ENCODE data around the gene ELP2.
"Not testable (repeated sequence)": the region's sequence is repeated elsewhere in the genome, so short reads cannot be mapped to it uniquely, and the experiment has no call there.

Gene ELP2, protein sequence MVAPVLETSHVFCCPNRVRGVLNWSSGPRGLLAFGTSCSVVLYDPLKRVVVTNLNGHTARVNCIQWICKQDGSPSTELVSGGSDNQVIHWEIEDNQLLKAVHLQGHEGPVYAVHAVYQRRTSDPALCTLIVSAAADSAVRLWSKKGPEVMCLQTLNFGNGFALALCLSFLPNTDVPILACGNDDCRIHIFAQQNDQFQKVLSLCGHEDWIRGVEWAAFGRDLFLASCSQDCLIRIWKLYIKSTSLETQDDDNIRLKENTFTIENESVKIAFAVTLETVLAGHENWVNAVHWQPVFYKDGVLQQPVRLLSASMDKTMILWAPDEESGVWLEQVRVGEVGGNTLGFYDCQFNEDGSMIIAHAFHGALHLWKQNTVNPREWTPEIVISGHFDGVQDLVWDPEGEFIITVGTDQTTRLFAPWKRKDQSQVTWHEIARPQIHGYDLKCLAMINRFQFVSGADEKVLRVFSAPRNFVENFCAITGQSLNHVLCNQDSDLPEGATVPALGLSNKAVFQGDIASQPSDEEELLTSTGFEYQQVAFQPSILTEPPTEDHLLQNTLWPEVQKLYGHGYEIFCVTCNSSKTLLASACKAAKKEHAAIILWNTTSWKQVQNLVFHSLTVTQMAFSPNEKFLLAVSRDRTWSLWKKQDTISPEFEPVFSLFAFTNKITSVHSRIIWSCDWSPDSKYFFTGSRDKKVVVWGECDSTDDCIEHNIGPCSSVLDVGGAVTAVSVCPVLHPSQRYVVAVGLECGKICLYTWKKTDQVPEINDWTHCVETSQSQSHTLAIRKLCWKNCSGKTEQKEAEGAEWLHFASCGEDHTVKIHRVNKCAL

DNA sequence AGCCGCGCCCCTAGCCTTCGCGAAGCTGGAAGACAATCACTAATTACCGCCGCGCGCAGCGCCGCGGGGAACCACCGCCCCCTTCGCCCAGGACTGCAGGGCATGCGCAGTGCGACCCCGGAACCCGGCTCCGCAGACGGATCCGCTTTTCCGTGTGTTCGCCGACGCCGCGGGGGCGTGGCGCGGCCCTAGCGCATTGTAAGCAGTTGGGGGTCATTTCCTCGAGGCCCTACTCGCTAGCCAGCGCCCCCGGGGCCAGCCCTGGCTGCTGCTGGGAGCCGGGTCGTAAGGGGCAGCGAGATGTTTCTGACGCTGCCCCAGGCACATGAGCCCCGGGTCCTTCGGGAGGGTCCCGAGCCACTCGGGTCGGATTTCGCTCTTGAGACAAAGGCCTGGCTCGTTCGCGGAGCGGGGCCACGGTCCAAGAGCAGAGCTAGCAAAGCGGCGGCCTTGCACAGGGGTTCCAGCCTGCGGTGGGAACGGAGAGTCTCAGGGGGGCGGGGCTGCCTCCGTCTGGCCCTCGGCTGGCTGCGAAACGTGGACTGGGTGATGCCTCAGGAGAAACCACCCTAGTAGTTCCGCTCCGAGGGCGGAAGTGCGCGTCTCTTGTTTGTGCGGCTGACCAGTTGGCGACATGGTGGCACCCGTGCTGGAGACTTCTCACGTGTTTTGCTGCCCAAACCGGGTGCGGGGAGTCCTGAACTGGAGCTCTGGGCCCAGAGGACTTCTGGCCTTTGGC, at the start of gene ELP2, which contains the start of gene SLC39A6:
TSS of gene ELP2 (plus strand) at position 600 of the 739 bp plus-strand sequence. CDS start at position 635, 35 bp downstream.
TSS of gene SLC39A6 (minus strand) at position 41 of the 739 bp plus-strand sequence. CDS start 2,333 bp downstream, outside the sequence.
- peak; percentile 97 for DNase-seq

DNA sequence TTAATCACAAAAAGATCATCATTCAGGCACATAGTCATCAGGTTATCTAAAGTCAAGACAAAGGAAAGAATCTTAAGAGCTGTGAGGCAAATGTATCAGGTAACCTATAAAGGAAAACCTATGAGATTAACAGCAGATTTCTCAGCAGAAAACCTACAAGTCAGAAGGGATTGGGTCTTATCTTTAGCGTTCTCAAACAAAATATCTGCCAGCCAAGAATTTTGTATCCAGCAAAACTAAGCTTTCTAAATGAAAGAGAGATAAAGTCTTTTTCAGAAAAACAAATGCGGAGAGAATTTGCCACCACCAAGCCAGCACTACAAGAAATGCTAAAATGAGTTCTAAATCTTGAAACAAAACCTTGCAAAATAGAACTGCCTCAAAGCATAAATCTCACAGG, 48.6 kb upstream of the ELP2 start:
- not testable (repeated sequence) for DNase-seq

DNA sequence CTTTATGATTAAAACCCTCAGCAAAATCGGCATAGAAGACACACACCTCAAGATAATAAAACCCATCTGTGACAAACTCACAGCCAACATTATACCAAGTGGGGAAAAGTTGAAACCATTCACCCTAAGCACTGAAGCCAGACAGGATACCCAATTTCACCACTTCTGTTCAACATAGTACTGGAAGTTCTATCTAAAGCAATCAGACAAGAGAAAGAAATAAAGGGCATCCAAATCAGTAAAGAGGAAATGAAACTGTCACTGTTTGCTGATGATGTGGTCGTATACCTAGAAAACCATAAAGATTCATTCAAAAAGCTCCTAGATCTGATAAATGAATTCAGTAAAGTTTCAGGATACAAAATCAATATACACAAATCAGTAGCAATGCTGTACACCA, 46.0 kb upstream of the ELP2 start:
- DNase-seq: no peak

DNA sequence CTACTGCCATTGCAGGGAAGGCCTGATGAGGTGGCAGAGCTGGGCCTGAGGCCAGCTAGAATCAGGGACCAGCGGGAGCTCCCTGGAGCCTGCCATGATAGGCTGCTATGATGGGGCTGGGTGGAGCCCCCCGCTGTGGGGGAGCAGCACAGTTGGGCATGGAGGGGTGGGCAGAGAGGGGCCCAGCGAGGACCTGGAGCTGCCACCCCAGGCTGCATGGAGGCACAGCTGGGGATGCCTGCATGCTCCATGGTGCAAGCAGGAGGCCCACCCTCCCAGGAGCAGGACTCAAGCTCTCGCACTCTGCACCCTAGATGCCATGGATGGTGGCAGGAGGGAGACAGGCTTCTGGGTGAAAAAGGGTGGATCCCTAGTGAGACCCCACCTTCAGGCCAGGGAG, 44.5 kb upstream of the ELP2 start:
- no peak for DNase-seq

DNA sequence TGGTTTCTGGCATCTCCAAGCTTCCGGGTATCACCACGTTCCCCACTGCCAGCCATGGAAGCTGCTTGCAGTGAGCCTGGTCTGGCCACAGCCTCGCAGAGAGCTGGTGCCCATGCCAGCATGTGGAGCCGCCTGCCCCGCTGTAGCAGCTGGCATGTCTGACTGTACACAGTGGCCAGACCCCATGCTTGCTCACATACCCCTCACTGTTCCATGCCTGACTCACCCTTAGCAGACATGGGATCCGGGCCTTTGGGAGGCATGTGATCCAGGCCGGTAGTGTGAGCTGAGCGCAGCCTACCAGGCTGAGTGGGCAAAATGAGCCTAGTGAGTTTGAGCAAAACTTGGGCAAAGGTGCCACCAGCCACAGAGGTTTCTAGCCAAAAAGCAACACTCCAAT, 43.5 kb upstream of the ELP2 start:
- DNase-seq: no peak

DNA sequence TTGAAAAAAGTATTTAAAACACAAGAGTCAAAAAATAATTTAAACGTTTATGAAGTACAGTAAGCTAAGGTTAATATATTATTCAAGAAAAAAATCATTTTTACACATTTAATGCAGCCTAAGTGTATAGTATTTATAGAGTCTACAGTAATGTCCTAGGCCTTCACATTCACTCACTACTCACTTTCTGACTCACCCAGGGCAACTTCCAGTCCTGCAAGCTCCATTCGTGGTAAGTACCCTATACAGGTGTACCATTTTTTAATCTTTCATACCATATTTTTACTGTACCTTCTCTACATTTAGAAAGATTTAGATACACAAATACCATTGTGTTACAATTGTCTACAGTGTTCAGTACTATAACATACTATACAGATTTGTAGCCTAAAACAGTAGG, 41.4 kb upstream of the ELP2 start:
- no peak for DNase-seq

DNA sequence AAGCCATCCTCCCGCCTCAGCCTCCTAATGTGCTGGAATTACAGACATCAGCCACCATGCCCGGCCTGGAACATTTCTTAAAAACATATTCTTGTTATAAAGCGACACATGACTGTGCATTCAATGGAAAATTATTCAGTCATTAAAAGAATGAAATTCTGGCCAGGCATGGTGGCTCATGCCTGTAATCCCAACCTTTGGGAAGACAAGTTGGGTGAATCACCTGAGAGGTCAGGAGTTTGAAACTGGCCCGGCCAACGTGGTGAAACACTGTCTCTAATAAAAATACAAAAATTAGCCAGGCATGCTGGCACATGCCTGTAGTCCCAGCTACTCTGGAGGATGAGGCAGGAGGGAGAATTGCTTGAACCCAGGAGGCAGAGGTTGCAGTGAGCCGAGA, 40.7 kb upstream of the ELP2 start:
- no peak for DNase-seq

DNA sequence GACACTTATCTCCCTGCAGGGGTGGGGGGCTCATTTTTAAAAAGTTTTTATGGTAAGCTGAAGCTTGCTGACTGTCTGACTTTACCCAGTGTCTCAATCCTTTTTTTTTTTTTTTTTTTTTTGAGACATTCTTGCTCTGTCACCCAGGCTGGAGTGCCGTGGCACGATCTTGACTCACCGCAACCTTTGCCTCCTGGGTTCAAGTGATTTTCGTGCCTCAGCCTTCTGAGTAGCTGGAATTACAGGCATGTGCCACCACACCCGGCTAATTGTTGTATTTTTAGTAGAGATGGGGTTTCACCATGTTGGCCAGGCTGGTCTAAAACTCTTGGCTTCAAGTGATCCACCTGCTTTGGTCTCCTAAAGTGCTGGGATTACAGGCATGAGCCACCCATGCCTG, 37.6 kb upstream of the ELP2 start:
- DNase-seq: not testable (repeated sequence)

DNA sequence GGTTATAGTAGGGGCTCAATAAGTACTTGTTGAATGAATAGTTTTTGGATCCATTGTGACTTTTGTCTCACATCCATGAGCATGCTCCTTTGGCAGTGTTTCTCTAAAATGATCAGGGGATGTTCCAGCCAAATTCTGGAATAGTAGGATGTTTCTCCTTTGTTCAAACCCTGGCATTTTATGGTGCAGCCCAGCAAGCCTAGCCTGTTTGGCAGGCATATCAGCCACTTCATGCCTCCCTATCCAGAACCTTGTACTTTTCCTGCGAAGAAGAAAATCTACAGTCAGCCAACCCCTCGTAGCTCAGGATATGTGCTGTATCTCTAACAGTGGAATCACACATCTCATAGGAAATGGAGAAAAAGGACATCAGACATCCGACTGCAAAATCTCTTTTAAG, 35.3 kb upstream of the ELP2 start:
- DNase-seq: no peak

DNA sequence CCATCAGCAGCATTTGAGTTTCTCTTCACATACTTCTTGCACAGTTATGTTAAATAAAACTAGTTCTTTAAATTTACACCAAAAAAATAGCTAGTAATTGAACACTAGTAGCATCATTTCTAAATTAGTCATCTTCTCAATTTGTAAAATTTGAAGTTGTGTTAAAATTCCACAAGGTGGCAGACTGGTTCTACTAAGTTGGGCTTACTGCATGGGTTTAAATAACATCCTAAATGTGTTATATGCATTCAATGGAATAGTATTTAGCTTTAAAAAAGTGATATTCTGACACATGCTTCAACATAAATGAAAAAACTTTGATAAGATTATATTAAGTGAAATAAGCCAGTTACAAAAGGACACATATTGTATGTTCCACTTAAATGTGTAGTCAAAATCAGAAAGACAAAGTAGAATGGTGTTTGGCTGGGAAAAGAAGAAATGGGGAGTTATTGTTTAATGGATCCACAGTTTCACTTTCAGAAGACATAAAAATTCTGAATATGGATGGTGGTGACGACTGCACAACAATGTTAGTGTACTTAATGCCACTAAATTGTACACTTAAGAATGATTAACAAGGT, 33.7 kb upstream of the ELP2 start:
- no peak for DNase-seq

DNA sequence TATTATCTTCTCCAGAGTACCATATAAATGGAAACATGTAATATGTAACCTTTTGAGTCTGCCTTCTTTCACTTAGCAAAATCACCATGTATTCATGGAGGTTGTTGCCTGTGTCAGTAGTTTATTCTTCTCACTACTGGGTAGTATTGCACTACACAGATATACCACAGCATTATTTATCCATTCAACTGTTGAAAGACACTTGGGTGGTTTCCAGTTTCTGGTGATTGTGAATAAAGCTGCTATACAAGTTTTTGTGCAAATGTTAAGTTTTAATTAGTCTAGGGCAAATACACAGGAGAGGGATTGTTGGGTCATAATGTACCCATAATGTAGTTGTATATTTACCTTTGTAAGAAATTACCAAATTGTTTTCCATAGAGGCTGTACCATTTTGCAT, 32.7 kb upstream of the ELP2 start:
- no peak for DNase-seq

DNA sequence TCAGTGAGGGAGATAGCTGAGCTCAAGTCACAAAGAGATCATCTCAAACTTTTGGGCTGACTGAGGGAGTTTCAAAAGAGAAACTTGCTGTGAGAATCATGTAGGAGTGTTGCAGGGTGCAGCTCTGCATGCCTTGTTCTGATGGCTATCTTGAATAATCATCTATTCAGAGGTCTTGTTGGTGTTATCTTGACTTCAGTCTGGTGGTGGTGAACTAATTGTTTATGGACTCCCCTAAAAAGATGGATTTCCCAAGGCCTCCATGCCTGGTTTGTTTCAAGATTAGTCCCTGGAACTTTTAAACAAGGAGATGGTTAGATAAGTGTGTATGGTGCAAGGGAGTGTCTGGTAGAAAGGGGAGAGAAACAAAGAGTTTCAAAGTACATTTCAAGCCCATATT, 30.4 kb upstream of the ELP2 start:
- no peak for DNase-seq

DNA sequence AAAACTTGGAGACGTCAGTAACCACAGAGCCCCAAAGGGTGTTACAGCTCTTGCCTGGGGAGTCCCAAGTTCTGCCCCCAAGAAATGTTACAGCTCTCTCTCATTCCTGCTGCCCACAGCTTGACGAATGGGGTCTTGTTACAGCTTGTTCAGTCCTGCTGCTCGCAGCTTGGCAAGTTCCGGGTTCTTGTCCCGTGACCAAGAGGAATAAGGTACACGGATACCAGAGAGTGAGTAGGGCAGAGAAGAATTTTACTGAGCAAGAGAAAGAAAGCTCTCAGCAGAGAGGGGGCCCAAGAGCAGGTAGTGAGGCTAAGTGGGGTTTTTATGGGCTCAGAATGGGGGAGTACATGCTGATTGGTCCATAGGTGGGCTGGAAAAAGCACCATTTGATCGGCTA, 27.8 kb upstream of the ELP2 start:
- DNase-seq: no peak

DNA sequence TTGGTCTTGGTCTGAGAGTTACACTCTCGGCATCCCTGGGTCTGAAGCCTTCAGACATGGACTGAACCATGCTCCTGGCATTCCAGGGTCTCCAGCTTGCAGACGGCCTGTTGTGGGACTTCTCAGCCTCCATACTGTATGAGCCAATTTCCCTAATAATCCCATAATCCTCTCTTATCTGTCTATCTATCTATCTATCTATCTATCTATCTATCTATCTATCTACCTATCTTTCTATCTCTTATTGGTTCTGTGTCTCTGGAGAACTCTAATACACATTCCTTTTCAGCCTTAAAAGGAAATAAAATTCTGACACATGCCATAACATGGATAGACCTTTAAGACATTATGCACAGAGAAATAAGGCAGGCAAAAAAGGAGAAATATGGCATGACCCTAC, 24.9 kb upstream of the ELP2 start:
- no peak for DNase-seq

DNA sequence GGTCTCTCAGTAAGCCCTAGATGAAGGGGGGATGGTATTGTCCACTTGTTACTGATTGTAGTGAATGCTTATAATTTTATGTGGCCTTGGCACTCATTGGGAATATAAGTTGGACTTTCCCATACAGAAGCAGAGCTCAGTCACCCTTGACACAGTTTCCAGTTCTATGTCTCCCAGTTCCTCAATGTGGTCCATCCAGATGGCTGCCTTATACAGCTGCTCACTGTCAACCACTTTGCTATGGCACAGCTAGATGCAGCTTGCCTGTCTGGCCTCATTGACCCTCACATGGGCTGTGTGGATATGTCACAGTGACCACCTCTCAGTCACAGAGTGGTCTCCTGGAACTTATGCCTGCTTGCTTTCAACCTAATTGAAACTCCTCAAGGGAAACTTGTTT, 22.2 kb upstream of the ELP2 start:
- DNase-seq: no peak

DNA sequence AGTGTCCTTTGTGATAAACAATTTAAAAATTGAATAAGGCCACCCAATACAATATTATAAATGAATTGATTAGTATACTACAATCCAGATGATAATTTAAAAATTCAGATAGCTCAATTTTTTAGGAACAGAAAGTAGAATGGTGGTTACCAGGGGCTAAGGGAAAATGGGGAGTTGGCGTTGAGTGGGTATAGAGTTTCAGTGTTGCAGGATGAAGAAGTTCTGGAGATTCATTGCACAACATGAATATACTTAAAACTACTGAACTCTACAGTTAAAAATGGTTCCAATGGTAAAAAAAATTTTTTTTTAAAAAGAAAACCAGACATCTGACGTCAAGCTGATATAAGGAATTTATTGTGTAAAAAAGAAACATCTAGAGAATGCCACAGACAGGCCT, 21.5 kb upstream of the ELP2 start:
- no peak for DNase-seq

DNA sequence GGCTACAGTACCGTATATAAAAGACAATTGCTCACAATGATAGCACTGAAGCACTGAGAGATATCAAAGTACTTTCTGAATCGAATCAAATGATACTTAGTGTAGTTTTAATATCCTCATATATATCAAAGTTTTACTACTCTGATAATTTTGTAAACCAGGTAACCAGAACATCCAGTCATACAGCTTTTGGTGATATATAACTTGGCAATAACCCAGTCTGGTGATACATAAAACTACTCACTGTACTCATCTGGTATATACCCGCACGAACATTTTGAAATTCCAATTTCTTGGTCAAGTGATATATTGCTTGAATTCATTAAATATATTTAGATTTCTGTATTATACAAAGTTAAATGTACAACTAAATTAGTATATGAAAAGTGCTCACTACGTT, 21.1 kb upstream of the ELP2 start:
- no peak for DNase-seq

DNA sequence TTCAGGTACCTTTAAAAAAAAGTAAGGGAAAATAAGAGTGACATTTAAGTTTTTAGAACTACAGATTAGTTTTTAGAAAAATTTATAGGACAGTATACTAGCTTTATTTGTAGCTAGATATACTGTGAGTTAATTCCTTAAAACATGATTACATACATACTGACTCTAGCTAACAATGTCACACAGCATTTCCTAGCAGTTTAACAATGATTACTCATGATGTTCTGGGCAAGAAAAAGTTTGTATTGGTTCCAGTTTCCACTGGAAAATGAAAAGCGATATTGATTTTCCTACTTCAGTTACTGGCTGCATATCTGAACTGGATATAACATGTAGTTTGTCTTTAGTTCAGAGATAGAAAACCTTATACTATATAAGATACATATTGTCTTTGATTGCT, 20.0 kb upstream of the ELP2 start:
- DNase-seq: no peak

DNA sequence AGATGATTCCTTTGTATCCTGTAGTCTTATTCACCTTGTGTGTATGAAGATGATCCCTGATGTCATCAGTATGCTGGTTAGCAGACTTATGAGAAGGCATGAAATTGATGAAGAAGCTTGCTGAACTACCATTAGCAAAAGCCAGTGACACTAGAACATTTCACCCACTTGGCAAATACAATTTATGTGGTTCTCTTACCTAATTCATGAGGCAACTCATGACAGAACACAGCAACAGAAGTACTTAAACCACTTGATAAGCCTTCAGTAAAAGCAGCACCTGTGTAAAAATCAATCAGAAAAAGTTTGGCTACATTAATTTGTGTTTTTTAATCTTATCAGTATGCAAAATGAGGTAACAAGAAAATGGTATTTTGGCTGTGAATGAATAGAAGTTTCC, 17.4 kb upstream of the ELP2 start:
- no peak for DNase-seq

DNA sequence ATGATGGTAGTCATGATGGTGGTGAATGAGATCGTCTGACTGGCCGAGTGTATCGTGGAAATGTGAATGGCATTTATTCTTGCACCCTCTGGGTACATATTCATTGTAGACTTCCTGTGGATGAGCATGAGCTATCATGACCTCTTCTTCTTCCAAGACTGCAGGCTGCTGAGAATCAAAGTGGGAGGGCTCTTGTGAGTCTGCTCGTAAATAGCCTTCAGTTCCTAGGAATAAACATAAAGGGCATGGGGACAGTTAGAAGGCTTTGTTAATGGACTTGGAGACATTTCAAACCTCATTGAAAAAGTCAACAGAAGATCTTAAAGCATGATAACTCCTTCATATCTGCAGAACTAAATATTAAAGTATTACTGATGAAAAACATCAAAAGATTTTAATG, 15.4 kb upstream of the ELP2 start:
- no peak for DNase-seq

DNA sequence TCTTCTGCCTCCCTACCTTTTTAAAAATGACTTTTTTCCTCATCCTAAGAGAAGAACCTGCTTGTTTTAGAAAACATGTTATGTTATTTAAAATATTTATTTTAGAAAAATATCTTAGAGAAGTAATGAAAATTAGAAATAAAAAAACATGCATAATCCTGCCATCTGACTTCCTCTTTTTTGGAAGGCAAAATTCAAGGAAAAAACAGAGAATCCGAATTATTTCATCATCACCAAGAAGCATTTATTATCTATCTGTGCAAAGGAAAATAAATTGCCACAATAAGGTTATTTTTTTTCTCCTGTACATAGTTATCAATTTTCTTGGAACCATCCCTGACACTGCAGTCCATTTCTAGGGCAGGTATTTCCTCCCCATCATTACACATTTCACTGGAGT, 15.0 kb upstream of the ELP2 start:
- DNase-seq: no peak

DNA sequence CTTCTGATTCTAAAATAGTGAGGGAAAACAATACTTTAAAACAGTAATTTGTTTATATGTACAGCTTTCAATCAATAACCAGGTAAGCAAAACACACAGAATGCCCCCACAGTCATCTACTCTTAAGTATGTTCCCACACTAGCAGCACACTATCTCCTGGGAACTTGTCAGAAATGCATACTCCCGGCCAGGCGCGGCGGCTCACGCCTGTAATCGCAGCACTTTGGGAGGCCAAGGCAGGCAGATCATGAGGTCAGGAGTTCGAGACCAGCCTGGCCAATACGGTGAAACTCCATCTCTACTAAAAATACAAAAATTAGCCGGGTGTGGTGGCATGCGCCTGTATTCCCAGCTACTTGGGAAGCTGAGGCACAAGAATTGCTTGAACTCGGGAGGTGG, 12.9 kb upstream of the ELP2 start:
- not testable (repeated sequence) for DNase-seq

DNA sequence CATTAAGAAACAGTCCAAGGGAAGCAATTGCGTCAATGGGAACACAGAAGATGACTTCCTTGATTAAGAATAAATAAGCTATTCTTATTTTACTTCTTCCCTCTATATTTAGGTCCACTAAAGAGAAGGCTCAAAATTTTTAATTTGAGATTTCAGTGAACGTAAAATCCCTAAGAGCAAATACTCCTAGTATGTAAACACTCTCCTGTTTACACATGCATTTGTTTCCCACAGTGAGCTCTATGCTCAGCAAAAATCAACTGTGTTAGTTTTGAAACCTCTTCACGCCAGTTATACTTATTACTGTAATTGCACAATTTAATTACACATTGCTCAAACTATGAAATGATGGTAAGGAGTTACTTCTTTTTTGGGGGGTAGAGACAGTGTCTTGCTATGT, 9.4 kb upstream of the ELP2 start:
- DNase-seq: no peak

Measured in right hindlimb (tissue), 1 donor.